Measurements from ENCODE around the gene GPD2.
"Not testable (repeated sequence)": the region's sequence is repeated elsewhere in the genome, so short reads cannot be mapped to it uniquely, and the experiment has no call there.

Gene GPD2

DNA sequence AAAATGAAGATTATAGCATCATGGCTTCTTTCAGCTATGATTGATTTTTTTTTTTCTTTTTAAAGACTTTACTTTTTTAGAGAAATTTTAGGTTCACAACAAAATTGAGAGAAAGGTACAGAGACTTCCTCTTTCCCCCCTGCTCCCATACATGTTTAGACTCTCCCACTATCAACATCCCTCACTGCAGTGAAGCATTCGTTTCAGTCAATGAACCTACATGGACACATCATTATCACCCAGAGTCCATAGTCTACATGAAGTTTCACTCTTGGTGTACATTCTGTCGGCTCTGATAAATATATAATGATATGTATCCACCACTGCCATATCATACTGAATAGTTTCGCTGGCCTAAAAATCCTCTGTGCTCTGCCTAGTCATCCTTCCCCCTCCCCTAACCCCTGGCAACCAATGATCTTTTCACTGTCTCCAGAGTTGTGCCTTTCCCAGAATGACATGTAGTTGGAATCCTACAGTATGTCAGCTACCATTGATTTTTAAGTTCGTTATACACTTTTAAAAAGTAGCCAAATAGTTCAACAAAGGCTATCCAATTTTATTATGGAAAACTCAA, 86.8 kb downstream of the GPD2 start:
- TF ChIP-seq MYC (IDR thresholded peaks at IDR 0.05; ENCODE audit: low read depth, low read length) (no peak), POLR2A (IDR thresholded peaks at IDR 0.05; ENCODE audit: extremely low read depth, insufficient read length) (no peak), MAX (IDR thresholded peaks at IDR 0.05; ENCODE audit: low read depth, low read length) (no peak)
- TF ChIP-seq, protein P1, sequence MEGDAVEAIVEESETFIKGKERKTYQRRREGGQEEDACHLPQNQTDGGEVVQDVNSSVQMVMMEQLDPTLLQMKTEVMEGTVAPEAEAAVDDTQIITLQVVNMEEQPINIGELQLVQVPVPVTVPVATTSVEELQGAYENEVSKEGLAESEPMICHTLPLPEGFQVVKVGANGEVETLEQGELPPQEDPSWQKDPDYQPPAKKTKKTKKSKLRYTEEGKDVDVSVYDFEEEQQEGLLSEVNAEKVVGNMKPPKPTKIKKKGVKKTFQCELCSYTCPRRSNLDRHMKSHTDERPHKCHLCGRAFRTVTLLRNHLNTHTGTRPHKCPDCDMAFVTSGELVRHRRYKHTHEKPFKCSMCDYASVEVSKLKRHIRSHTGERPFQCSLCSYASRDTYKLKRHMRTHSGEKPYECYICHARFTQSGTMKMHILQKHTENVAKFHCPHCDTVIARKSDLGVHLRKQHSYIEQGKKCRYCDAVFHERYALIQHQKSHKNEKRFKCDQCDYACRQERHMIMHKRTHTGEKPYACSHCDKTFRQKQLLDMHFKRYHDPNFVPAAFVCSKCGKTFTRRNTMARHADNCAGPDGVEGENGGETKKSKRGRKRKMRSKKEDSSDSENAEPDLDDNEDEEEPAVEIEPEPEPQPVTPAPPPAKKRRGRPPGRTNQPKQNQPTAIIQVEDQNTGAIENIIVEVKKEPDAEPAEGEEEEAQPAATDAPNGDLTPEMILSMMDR (IDR thresholded peaks at IDR 0.05; ENCODE audit: low read depth, low read length): no peak
- DNase-seq (ENCODE audit: low read depth): no peak
- H3K4me3 ChIP-seq (ENCODE audit: low read depth, low read length): no peak overlapping the region

DNA sequence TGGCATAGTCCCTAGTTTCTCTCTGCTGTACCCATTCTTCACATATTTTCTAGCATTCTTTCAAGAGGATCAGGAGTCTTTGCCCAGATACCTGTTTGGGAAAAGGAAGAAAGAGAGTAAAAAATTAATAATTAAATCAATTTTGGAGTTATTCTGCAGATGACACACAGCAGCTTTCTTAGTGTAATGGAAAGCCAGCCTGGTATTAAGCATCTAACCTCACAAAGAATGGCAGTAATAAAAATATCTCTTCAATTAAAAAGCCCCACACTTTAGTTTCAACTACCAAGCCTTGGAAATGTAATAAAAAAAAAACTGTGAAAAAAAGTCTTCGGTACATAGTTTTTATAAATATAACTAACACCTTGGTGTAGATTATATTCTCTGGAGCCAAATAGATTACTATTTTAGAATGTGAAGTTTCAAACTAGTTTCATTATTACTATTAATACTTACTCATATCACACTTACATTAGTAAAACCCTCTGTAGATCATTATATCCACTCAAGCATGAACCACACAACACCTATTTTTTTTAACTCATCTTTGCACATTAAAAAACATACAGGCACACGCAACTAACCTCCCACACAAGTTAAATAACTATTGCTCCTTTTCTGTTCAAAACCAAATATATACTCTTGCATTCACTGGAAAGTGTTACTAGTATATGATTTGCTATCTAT, 90.9 kb downstream of the GPD2 start:
- H3K4me3 ChIP-seq (ENCODE audit: low read depth, low read length): no peak overlapping the region
- TF ChIP-seq POLR2A (IDR thresholded peaks at IDR 0.05; ENCODE audit: extremely low read depth, insufficient read length) (no peak), MAX (IDR thresholded peaks at IDR 0.05; ENCODE audit: low read depth, low read length) (no peak), MYC (IDR thresholded peaks at IDR 0.05; ENCODE audit: low read depth, low read length) (no peak)
- TF ChIP-seq, protein P1 (IDR thresholded peaks at IDR 0.05; ENCODE audit: low read depth, low read length): no peak
- DNase-seq (ENCODE audit: low read depth): no peak

- not testable (repeated sequence) for H3K4me3 ChIP-seq (ENCODE audit: low read depth, low read length); DNase-seq (ENCODE audit: low read depth)
Observed at GRCh38 chr2:156528583-156528982, 92.4 kb downstream of the GPD2 start.

- TF ChIP-seq MYC (IDR thresholded peaks at IDR 0.05; ENCODE audit: low read depth, low read length): no peak
- TF ChIP-seq, protein P1 (IDR thresholded peaks at IDR 0.05; ENCODE audit: low read depth, low read length): no peak
- TF ChIP-seq POLR2A (IDR thresholded peaks at IDR 0.05; ENCODE audit: extremely low read depth, insufficient read length): no peak
- no peak for TF ChIP-seq MAX (IDR thresholded peaks at IDR 0.05; ENCODE audit: low read depth, low read length)
- no peak overlapping the region for H3K4me3 ChIP-seq (ENCODE audit: low read depth, low read length)
- DNase-seq (ENCODE audit: low read depth): no peak
Observed at GRCh38 chr2:156532989-156533388, 96.8 kb downstream of the GPD2 start.

- DNase-seq (ENCODE audit: low read depth): no peak
- H3K4me3 ChIP-seq (ENCODE audit: low read depth, low read length): no peak overlapping the region
- TF ChIP-seq POLR2A (IDR thresholded peaks at IDR 0.05; ENCODE audit: extremely low read depth, insufficient read length) (no peak), MYC (IDR thresholded peaks at IDR 0.05; ENCODE audit: low read depth, low read length) (no peak), MAX (IDR thresholded peaks at IDR 0.05; ENCODE audit: low read depth, low read length) (no peak)
- TF ChIP-seq, protein P1 (IDR thresholded peaks at IDR 0.05; ENCODE audit: low read depth, low read length): no peak
Observed at GRCh38 chr2:156536534-156536933, 100.4 kb downstream of the GPD2 start.

DNA sequence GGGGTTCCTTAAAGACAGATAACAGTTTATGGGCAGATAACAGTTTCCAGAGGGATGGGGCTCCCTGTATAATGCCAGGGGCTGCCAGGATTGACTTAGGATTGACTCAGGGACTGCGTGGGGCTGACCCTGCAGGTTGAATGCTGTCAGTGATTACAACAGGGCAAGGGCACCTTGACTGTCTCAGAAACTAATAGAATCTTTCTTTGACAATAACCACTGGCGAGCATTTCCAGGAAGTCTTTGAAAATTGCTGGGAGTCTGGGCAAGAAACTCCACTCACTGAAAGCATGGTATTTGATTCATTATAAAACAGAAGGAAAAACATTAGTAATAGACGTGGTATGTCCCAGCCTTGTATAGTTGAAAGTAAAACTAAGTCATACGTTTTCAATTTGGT, 101.0 kb downstream of the GPD2 start:
- DNase-seq (ENCODE audit: low read depth): no peak
- no peak overlapping the region for H3K4me3 ChIP-seq (ENCODE audit: low read depth, low read length)

More for the DNA sequence above, 101.0 kb downstream of the GPD2 start:
- TF ChIP-seq, protein P1 (IDR thresholded peaks at IDR 0.05; ENCODE audit: low read depth, low read length): no peak
- TF ChIP-seq POLR2A (IDR thresholded peaks at IDR 0.05; ENCODE audit: extremely low read depth, insufficient read length) (no peak), MYC (IDR thresholded peaks at IDR 0.05; ENCODE audit: low read depth, low read length) (no peak), MAX (IDR thresholded peaks at IDR 0.05; ENCODE audit: low read depth, low read length) (no peak)
